ENCODE data around the gene JCAD.

The JCAD gene

DNA sequence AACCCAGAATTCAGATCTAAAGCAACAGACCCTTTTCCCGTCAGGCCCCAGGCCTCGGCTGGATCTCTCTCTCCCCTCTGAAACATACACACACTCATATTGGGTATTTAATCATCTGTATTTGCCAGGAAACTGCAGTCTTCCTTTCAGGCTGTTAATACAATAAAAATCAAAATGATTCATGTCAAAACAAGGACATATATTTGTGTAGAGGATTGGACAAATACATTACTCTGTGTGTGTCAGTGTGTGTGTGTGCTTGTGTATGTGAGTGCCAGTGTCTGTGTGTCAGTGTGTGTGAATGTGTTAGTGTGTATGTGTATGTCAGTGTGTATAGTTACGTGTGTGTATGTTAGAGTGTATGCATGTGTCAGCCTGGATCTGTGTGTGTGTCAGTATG lies 90.8 kb downstream of the JCAD start:
- TF ChIP-seq, protein P1, sequence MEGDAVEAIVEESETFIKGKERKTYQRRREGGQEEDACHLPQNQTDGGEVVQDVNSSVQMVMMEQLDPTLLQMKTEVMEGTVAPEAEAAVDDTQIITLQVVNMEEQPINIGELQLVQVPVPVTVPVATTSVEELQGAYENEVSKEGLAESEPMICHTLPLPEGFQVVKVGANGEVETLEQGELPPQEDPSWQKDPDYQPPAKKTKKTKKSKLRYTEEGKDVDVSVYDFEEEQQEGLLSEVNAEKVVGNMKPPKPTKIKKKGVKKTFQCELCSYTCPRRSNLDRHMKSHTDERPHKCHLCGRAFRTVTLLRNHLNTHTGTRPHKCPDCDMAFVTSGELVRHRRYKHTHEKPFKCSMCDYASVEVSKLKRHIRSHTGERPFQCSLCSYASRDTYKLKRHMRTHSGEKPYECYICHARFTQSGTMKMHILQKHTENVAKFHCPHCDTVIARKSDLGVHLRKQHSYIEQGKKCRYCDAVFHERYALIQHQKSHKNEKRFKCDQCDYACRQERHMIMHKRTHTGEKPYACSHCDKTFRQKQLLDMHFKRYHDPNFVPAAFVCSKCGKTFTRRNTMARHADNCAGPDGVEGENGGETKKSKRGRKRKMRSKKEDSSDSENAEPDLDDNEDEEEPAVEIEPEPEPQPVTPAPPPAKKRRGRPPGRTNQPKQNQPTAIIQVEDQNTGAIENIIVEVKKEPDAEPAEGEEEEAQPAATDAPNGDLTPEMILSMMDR (IDR thresholded peaks at IDR 0.05; ENCODE audit: control insufficient read depth, extremely low read depth, insufficient read depth), result no peak
- H3K4me3 ChIP-seq (ENCODE audit: low read depth, low read length), result no peak overlapping the region
- no peak for DNase-seq (ENCODE audit: low read depth)

DNA sequence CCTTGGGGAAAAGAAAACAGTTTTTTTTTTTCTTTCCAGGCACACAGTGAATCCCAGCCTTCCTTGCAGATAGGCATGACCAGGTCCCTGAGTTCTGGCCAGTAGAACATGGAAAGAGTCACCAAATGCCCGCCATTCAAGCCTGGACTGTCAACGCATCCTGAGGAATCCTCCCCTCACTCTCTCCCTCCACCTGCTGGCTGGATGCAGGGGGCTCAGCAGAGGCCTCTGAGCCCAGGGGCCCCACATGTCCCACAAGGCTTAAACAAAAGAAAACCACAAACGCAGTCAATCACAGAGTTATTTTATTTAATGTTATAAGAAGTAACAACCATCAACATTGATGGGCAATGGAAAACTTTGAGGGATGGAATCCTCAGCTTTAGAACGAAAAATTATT lies 93.1 kb downstream of the JCAD start:
- TF ChIP-seq, protein P1 (IDR thresholded peaks at IDR 0.05; ENCODE audit: control insufficient read depth, extremely low read depth, insufficient read depth), result no peak
- no peak for DNase-seq (ENCODE audit: low read depth)
- no peak overlapping the region for H3K4me3 ChIP-seq (ENCODE audit: low read depth, low read length)

All from LNCaP clone FGC (cell line).